ENCODE measurements around the gene OR10G4.

- TF ChIP-seq CTCF (IDR thresholded peaks at IDR 0.05) (no peak), POLR2A (IDR thresholded peaks at IDR 0.05) (no peak), EP300 (IDR thresholded peaks at IDR 0.05) (no peak)
Observed at GRCh38 chr11:123973816-123974215, 39.0 kb upstream of the OR10G4 start.

Measured in ovary (tissue), 3 donors.